HG03575 (cell line): ENCODE results near the gene COQ8B.

Experiments used
- ATAC-seq: cut with Tn5 transposase; IDR thresholded peaks from one replicate; pipeline ENCODE4 v1.9.1; 2021; ENCODE audit not compliant: unreplicated experiment, insufficient number of reproducible peaks, low FRiP score; ENCODE audit errors: extremely low read depth

COQ8B gene

GRCh38 chr19:40701758-40702157, 14.9 kb downstream of the COQ8B start:
- ATAC-seq, result no peak

- no peak for ATAC-seq
Observed at GRCh38 chr19:40700083-40700482, 16.6 kb downstream of the COQ8B start.

- ATAC-seq, result no peak
Observed at GRCh38 chr19:40697007-40697406, 19.7 kb downstream of the COQ8B start.

- no peak for ATAC-seq
Observed at GRCh38 chr19:40695881-40696280, 20.8 kb downstream of the COQ8B start.

- ATAC-seq, result no peak
Observed at GRCh38 chr19:40693896-40694295, 22.8 kb downstream of the COQ8B start.

GRCh38 chr19:40693150-40693788, 23.4 kb downstream of the COQ8B start:
- ATAC-seq, result no peak

GRCh38 chr19:40692212-40692551, 24.5 kb downstream of the COQ8B start:
- no peak for ATAC-seq

GRCh38 chr19:40691421-40692211, 25.1 kb downstream of the COQ8B start:
- no peak for ATAC-seq

- no peak for ATAC-seq
Observed at GRCh38 chr19:40690693-40691420, 25.8 kb downstream of the COQ8B start.

- no peak for ATAC-seq
Observed at GRCh38 chr19:40690050-40690692, 26.5 kb downstream of the COQ8B start, which contains the start of gene NUMBL. TSS of gene NUMBL (minus strand) at chr19:40690651. CDS start at chr19:40690483, 168 bp downstream.

GRCh38 chr19:40689339-40690049, 27.2 kb downstream of the COQ8B start:
- no peak for ATAC-seq

GRCh38 chr19:40688987-40689338, 27.7 kb downstream of the COQ8B start:
- ATAC-seq, result no peak

GRCh38 chr19:40688309-40688708, 28.4 kb downstream of the COQ8B start:
- no peak for ATAC-seq

- ATAC-seq, result no peak
Observed at GRCh38 chr19:40687525-40688016, 29.1 kb downstream of the COQ8B start.

GRCh38 chr19:40686882-40687524, 29.7 kb downstream of the COQ8B start:
- ATAC-seq, result no peak

GRCh38 chr19:40685563-40685962, 31.1 kb downstream of the COQ8B start:
- ATAC-seq, result no peak

GRCh38 chr19:40685016-40685526, 31.6 kb downstream of the COQ8B start:
- ATAC-seq, result no peak

- no peak for ATAC-seq
Observed at GRCh38 chr19:40684280-40684679, 32.4 kb downstream of the COQ8B start.
